Midbrain (tissue), 1 donor: ENCODE results near the gene RBM10.

Experiments used
- DNase-seq: peaks from one replicate; lab custom pipeline; 2025; lab: John Stamatoyannopoulos, UW

RBM10 gene

DNA sequence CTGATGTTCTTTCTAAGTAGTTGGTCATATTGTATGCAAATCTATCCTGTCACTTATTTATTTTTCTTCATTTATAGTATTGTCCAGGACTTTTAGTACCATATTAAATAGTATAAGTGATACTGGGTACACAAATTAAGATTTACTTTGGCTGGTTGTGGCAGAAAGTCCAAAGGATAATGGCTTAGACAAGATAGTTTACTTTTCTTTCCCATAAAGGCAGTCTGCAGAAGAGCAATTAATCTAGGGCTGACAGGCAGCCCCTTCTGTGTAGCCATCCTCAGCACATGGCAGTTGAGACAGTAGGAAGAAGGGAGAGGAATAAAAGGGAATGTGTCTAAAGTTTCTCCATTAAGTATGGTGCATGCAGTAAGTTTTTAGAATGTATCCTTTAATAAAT lies 6.4 kb downstream of the RBM10 start:
- DNase-seq = no peak

DNA sequence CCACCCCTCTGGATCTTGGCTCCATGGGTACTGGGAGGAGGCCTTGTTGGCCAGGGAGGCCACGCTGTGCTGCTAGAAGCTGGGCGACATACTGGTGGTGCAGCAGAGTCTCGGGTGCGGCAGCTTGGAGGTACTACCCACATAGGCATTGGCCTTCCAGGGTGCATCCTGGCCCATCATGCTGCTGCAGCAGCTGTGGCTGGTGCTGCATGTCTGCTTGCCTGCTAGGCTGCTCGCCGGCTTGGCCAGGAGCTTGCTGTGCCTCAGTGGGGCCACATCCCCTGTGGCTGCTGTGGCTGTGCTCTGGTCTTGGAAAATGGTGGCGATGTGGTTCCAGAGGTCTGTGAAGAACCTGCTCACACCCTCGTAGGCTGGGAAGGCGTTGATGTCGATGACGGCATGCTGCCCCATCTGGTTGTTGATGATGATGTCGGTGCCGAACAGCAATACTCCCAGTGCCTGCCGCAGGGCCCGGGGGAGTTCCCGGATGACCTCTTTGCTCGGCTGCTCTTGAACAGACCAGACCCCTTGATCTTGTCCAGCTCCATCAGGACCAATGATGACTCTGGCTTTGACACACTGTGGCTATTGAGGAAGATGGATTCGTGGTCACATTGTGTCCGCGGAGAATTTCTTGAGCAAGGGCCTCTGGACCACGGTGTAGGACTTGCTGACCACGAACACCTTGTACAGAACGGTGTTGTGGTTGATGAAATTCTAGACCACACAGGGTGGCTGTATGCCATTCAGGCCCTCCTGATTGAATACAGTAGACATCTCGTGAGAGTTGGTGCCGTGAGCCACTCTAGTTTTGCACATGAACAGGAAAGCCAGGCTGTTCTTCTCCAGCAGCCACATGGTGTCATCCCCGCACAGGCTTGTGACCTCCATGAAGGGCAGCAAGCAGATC lies 11.8 kb downstream of the RBM10 start:
- DNase-seq = no peak

- DNase-seq = no peak
Measured at GRCh38 chrX:47158131-47158530, 13.1 kb downstream of the RBM10 start.

- no peak for DNase-seq
Measured at GRCh38 chrX:47158781-47159180, 13.8 kb downstream of the RBM10 start.

DNA sequence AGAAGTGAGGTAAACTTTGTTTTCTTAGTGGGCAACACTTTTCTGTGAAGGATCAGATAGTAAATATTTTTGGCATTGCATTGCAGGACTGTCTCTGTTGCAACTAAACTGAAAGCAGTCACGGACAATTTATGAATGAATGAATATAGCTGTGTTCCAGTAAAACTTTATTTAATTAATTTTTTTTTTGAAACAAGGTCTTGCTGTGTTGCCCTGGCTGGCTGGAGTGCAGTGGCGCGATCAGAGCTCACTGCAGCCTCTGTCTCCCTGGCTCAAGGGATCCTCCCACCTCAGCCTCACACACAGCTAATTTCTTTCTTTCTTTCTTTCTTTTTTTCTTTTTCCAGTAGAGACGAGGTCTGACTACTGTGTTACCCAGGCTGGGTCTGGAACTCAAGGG lies 15.8 kb downstream of the RBM10 start:
- no peak for DNase-seq

DNA sequence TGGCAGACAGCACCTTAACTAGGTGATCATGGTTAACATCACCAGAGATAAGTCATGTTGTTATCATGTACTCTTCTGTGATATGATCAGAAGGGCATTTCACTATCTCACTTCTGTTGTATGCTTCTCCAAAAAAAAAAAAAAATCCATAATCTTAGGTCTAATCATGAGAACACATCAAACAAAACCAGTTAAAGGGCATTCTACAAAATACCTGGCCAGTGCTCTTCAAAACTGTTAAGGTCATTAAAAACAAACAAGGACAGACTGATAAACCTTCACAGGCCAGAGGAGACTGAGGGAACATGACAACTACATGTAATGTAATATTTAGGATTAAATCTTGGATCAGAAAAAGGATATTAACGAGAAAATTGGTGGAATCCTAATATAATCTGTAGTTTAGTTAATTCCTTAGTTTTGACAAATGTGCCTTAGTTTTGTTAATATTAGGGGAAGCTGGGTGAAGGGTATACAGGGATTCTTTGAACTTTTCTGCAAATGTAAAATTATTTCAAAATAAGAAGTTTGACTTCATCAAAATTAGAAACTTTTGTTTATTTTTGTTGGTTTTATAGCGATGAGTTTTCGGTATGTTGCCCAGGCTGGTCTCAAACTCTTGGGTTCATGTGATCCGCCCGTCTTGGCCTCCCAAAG lies 18.0 kb downstream of the RBM10 start:
- no peak for DNase-seq

DNA sequence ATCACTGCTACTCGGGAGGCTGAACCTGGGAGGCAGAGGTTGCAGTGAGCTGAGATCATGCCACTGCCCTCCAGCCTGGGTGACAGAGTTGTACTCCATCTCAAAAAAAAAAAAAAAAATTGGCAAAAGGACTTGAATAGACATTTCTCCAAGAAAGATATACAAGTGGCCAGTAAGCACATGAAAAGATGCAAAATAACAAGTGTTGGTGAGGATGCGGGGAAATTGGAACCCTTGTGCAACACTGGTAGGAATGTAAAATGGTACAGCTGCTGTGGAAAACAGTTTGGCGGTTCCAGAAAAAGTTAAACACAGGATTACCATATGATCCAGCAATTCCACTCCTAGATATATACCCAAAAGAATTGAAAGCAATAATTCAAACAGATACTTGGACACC lies 19.4 kb downstream of the RBM10 start:
- DNase-seq = no peak

- no peak for DNase-seq
Measured at GRCh38 chrX:47166126-47166525, 21.1 kb downstream of the RBM10 start.

GRCh38 chrX:47168495-47169073 lies 23.6 kb downstream of the RBM10 start:
- no peak for DNase-seq

DNA sequence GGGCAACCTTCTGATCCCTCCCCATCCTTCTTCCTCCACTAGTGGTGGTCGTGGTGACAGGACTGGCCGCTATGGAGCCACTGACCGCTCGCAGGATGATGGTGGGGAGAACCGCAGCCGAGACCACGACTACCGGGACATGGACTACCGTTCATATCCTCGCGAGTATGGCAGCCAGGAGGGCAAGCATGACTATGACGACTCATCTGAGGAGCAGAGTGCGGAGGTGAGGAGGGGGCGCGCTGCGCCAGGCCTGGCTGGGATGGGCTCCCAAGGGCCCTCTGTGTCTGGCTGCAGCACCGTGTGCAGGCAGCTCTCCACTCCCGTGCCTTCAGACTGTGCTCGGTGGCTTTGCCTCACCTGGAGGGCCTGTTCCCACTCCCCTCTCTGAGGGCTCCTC lies 24.3 kb downstream of the RBM10 start:
- no peak for DNase-seq

GRCh38 chrX:47169726-47170515 lies 24.9 kb downstream of the RBM10 start:
- DNase-seq = no peak

GRCh38 chrX:47170861-47171692 lies 26.1 kb downstream of the RBM10 start:
- DNase-seq = no peak

DNA sequence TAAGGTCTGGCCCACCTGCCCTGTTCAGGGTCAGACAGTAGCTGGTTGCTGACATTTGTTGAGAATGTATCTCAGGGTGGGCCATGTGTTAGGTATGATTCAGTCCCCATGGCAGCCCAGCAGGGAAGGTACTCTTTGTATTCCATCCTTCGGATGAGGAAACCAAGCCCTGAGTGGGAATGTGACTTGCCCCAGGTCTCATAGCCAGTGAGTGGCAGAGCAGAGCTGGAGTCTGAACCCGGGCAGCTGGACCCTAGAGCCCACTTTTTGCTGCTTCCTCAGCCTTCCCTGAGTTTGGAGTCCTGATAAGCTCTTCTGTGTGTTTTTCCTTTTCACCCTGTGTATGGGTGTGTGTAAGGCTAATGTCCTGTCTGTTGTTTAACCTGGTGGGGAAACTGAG lies 27.0 kb downstream of the RBM10 start:
- no peak for DNase-seq

DNA sequence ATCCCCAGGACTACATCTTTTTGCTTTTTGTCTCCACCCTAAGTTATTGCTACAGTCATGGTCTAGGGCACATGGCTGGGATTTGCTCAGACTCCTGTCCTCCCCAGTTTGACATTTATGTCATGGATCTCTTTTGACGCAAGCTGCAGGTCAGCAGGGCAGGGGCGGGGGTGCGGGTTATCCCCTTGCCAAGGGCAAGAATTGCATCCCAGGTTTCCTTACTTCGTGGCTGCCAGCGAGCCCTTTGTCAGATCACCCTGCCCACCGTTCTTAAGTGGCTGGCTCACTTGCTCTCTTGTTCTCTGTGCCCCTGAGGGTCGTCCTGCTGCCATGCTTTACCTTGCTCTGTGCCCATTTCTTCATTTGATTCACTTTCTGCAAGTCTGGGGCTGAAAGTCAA lies 27.5 kb downstream of the RBM10 start:
- no peak for DNase-seq

GRCh38 chrX:47172971-47173792 lies 28.2 kb downstream of the RBM10 start:
- no peak for DNase-seq

DNA sequence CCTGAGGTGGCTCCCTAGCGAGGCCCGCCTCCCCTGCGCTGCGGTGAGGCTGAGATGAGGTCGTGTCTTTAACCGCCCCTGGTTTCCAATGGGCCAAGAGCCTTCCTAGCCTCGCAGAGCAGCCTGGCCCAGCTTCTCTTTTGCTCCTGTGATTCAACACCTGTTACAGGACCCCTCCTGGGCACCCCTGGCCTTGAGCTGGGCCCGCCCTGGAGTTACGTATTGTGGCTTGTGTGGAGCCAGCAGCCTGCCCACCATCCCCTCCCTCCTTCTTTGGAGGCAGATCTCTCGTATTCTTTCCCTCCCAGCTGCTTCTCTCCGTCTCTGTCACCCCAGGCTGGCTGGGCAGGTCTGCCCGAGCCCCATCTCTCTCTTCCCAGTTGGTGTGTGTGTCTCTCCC lies 29.4 kb downstream of the RBM10 start:
- DNase-seq = no peak

DNA sequence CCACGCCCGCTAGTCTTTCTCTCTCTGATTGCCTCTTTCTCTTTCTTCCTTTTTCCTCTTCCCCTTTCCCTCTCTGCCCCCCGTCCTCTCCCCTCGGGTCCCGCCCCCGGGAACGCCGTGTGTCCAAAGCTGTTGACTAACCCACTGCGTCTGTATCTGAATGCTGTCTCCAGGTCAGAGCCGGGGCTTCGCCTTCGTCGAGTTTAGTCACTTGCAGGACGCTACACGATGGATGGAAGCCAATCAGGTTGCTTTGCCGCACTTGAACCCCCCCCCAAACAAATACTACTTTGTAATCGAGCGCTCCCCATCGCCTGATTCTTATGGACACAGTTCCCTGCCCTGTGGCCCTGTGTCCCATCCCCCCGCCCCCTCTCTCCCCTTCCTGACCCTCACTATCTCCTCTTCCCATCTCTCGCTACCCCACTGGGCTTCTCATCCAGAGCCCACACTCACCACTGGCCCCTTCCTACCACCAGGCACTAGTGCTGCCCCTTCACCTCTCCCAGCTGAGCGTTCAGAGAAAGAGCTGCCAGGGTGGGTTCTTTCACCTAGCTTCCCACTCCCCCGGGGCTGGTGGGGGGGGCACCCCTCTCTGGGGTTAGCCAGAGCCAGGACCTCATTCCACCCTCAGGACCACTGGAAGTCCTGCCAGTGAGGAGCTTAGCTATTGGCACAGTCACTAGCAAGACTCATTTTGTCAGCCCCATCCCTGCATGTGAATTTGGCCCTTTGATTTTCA lies 30.0 kb downstream of the RBM10 start:
- no peak for DNase-seq

GRCh38 chrX:47175588-47175980 lies 30.6 kb downstream of the RBM10 start:
- DNase-seq = no peak

- DNase-seq = no peak
Measured at GRCh38 chrX:47176101-47176740, 31.2 kb downstream of the RBM10 start.
